ENCODE measurements around the gene RCOR2.
A peak's percentile ranks its signal among the peaks of the same experiment; 100 is the strongest.

The RCOR2 gene

DNA sequence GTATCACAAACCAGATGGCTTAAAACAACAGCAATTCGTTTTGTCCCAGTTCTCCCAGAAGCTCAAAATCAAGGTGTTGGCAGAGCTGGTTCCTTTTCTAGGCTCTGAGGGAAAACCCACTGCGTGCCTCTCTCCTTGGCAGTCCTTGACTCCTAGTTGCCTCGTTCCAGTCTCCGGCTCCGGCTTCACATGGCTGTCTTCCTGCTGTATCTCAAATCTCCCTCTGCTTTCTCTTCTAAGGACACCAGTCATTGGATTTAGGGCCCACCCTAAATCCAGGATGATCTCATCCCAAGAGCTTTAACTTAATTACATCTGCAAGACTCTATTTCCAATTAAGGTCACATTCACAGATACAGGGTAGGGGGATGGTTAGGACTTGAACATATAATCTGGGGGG is 12.7 kb upstream of the RCOR2 start:
- DNase-seq (ENCODE audit: low read depth in 2 of 2), result no peak
- TF ChIP-seq, protein P1, sequence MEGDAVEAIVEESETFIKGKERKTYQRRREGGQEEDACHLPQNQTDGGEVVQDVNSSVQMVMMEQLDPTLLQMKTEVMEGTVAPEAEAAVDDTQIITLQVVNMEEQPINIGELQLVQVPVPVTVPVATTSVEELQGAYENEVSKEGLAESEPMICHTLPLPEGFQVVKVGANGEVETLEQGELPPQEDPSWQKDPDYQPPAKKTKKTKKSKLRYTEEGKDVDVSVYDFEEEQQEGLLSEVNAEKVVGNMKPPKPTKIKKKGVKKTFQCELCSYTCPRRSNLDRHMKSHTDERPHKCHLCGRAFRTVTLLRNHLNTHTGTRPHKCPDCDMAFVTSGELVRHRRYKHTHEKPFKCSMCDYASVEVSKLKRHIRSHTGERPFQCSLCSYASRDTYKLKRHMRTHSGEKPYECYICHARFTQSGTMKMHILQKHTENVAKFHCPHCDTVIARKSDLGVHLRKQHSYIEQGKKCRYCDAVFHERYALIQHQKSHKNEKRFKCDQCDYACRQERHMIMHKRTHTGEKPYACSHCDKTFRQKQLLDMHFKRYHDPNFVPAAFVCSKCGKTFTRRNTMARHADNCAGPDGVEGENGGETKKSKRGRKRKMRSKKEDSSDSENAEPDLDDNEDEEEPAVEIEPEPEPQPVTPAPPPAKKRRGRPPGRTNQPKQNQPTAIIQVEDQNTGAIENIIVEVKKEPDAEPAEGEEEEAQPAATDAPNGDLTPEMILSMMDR (IDR thresholded peaks at IDR 0.05; ENCODE audit: low read depth, low read length), result no peak
- H3K4me3 ChIP-seq (replicated peaks in 1 of 2; ENCODE audit: low read depth in 2 of 2, low read length in 2 of 2), result no peak overlapping the region

DNA sequence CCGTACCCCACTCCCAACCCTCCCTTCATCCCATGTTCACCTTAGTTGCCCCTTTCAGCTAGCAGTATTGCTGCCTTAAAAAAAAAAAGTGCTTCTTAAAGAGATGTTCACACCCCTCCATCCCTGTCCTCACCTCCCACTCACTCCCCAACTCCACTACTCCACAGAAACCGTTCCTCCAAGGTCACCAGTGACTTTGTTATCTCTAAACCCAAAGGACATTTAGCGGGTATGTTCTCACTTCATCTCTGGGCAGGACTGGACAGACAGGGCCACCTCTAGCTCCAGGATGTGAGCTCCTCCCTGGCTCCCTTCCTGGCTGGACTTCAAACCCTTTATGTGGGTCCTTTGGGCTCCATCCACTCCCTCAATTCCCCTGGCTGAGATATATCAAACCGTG is 6.4 kb upstream of the RCOR2 start:
- no peak overlapping the region for H3K4me3 ChIP-seq (replicated peaks in 1 of 2; ENCODE audit: low read depth in 2 of 2, low read length in 2 of 2)
- TF ChIP-seq, protein P1 (IDR thresholded peaks at IDR 0.05; ENCODE audit: low read depth, low read length), result no peak
- no peak for DNase-seq (ENCODE audit: low read depth in 2 of 2)

DNA sequence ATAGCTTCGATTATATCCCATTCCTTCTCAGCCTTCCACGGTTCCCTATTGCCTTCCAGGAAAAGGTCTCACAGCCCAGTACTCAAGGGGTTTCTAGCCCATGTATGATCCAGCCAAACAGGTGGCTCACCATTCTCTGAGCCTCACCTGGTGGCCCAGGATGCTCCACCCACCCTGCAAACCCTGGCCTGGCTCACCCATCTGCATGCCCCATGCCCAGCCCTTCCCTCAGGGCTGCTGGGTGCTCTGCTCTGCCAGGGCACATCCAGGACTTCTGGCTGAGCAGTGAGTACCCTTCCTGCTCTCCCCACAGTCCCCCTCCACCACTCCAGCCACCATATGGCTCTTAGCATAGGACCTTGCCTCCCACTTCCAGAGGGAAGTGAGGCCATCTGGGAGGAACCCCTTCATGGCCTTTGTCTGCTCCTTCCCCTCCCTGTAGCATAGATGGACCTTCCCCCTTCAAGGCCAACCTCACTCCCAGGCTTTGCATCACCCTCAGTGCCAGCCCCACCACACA is 5.8 kb upstream of the RCOR2 start:
- H3K4me3 ChIP-seq (replicated peaks in 1 of 2; ENCODE audit: low read depth in 2 of 2, low read length in 2 of 2), result no peak overlapping the region
- no peak for DNase-seq (ENCODE audit: low read depth in 2 of 2)
- TF ChIP-seq, protein P1 (IDR thresholded peaks at IDR 0.05; ENCODE audit: low read depth, low read length), result no peak

DNA sequence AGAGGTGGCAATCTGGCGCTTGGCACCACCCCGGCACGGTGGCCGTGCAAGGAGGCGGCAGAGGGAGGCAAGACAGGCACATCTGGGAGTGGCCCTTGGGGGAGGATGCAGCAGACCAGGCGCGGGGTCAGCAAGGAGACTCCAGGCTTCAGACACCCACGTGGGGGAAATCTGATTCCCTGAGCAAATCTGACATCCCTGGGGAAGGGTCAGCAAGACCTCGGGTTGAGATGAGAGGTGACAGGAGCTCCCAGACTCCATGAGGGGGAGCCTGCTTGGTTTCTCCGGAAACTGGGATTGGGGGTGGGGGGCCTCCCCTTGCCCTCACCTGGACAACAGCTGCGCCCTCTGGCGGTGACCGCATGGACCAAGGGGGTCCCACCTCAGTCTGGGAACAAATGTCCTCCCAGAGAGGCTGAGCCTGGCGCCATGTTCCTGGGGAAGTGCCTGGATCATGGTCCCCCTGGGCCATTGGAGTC is 4.0 kb upstream of the RCOR2 start:
- H3K4me3 ChIP-seq (replicated peaks in 1 of 2; ENCODE audit: low read depth in 2 of 2, low read length in 2 of 2), result no peak overlapping the region
- DNase-seq (ENCODE audit: low read depth in 2 of 2), result no peak
- TF ChIP-seq, protein P1 (IDR thresholded peaks at IDR 0.05; ENCODE audit: low read depth, low read length), result peak; percentile 53

DNA sequence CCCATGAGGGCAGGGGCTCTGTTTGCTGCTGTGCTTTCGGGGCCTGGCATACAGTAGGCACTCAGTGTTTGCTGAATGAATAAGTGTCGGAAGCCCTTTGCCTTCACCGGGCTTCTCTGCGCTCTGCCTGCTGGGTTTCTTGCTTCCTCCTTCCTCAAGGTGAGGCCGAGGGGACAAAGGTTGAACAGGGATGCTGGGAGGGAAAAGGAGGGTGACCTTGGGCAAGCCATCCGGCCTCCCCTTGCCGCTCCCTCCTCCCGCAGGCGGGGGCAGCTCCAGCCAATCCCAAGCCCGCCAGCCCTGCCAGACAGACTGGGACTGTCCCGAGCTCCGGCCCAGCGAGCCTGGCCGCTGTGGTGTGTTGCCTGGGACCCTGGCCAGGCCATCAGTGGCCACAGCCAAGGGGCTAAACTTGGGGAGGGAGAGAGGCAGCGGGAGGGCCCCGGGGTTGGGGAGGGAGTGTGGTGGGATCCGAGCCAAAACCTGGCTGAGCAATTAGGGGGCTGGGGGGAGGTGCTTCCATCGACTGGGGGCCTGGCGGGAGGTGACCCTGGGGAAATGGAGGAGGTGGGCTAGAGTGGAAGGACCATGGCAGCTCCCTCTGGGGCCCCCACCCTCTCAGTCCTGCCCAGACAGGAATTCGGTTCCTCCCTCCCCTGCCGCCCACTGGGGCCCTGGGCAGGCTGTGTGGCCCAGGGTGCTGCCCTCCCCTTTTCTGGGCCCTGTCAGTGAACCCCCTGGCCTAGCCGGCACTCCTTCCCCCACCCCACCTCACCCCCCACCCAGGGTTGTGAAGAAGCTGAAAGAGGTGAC is 3.4 kb upstream of the RCOR2 start:
- H3K4me3 ChIP-seq (replicated peaks in 1 of 2; ENCODE audit: low read depth in 2 of 2, low read length in 2 of 2), result no peak overlapping the region
- TF ChIP-seq, protein P1 (IDR thresholded peaks at IDR 0.05; ENCODE audit: low read depth, low read length), result no peak
- DNase-seq (ENCODE audit: low read depth in 2 of 2), result peak in 1 of 2 donors; percentile 55

DNA sequence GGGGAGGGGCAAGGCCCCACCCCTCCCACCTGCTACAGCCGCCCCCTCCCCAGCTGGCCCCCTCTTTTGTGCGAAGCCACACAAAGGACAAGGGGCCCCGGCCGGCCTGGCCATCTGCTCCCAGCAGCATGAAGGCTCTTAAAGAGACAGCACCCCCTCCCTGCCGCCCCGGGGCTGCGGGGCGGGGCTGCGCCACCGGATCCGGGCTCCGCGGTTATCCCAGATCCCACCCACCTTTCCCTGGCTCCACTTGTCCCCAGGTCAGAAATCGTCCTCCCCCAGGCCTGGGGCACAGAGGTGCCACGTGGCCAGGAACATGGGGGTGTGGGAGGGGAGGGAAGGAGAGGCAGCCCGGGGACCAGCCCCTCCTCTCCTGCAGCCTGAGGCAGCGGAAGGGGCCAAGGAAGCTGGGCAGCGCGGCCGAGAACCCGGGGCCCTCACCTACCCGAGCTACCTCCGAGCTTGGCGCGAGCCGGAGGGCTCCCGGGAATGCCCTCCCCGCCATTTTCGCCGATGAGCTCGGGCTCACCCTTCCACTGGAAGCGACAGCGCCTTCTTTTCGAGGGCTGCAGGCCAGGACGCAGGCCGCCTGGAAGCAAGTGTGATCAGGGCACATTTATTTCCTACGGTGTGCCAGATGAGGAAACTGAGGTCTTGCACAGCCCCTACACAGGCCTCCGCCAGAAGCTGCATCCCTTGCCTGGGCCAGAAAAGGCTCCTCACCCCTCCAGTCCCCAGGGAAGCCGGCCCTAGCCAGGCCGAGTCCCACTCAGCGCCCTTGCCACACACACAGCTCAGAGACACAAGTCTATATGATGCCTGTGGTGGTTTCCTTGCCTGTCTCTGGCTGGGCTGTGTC is 2.5 kb upstream of the RCOR2 start:
- TF ChIP-seq, protein P1 (IDR thresholded peaks at IDR 0.05; ENCODE audit: low read depth, low read length), result no peak
- H3K4me3 ChIP-seq (replicated peaks in 1 of 2; ENCODE audit: low read depth in 2 of 2, low read length in 2 of 2), result peak overlapping the region in 1 of 2 donors; percentile 24
- DNase-seq (ENCODE audit: low read depth in 2 of 2), result peak in 1 of 2 donors; percentile 19
